ENCODE measurements around the gene SLC22A9. TPM values are rescaled to one million over a fixed set of nuclear protein-coding genes. Genes with fewer than 3 reads are reported as not detected.

The SLC22A9 gene
- total and polyA plus RNA-seq, 12 donors, result not detected

- Histone ChIP-seq H3K36me3 (no peaks in the 10 kb centered on the region), H3K4me3 (no peak overlapping the region), H3K9me3 (peaks cover 0 to 22% (median 0%) of the 10 kb centered on the region in 11 donors), H3K27ac (no peak overlapping the region), H3K27me3 (peaks cover 0 to 2% (median 0%) of the 10 kb centered on the region in 7 donors), H3K4me1 (no peaks in the 10 kb centered on the region)
- no peak for ATAC-seq
- intact Hi-C loops (cut with DNase I), result no loop called here
- WGBS, 2 donors, result 71 to 74% methylated on average over 4 of the region's 4 CpGs
- DNase-seq, result no peak
- no peak for TF ChIP-seq CTCF (IDR thresholded peaks at IDR 0.05)
These were observed 17.4 kb upstream of the SLC22A9 start for GRCh38 chr11:63352144-63352543.

GRCh38 chr11:63362196-63362793 lies 7.3 kb upstream of the SLC22A9 start:
- WGBS, 2 donors, result 74 to 81% methylated on average over 1 of the region's 1 CpG

GRCh38 chr11:63369971-63370588 lies 495 bp downstream of the SLC22A9 start:
- intact Hi-C loops (cut with DNase I), result no loop called here
- Histone ChIP-seq H3K27me3 (peaks cover 0 to 37% (median 10%) of the 10 kb centered on the region in 7 donors), H3K27ac (no peak overlapping the region), H3K36me3 (no peaks in the 10 kb centered on the region), H3K4me1 (no peaks in the 10 kb centered on the region), H3K4me3 (no peak overlapping the region), H3K9me3 (peaks cover 0 to 10% (median 0%) of the 10 kb centered on the region in 11 donors)
- WGBS, 2 donors, result 80 to 85% methylated on average over 7 of the region's 7 CpGs
- TF ChIP-seq CTCF (IDR thresholded peaks at IDR 0.05), result no peak
- ATAC-seq (no peak), DNase-seq (no peak)

More at GRCh38 chr11:63362196-63362793, 7.3 kb upstream of the SLC22A9 start:
- H3K9me3 ChIP-seq, result peaks cover 0 to 53% (median 3%) of the 10 kb centered on the region in 11 donors
- no peak overlapping the region for H3K27ac ChIP-seq
- H3K4me1 ChIP-seq, result no peaks in the 10 kb centered on the region
- no peak for DNase-seq
- no peaks in the 10 kb centered on the region for H3K36me3 ChIP-seq
- H3K4me3 ChIP-seq, result no peak overlapping the region
- intact Hi-C loops (cut with DNase I), result no loop called here
- ATAC-seq, result no peak
- no peak for TF ChIP-seq CTCF (IDR thresholded peaks at IDR 0.05)
- peaks cover 0 to 10% (median 0%) of the 10 kb centered on the region in 7 donors for H3K27me3 ChIP-seq

GRCh38 chr11:63371396-63371795 lies 1.8 kb downstream of the SLC22A9 start:
- H3K4me3 ChIP-seq, result no peak overlapping the region
- 71 to 79% methylated on average over 2 of the region's 2 CpGs for WGBS, 2 donors
- ATAC-seq (no peak), DNase-seq (no peak)
- H3K27me3 ChIP-seq, result peaks cover 0 to 37% (median 10%) of the 10 kb centered on the region in 7 donors
- H3K9me3 ChIP-seq, result peaks cover 0 to 10% (median 0%) of the 10 kb centered on the region in 11 donors
- H3K4me1 ChIP-seq, result no peaks in the 10 kb centered on the region
- no peaks in the 10 kb centered on the region for H3K36me3 ChIP-seq
- intact Hi-C loops (cut with DNase I), result no loop called here
- no peak overlapping the region for H3K27ac ChIP-seq
- no peak for TF ChIP-seq CTCF (IDR thresholded peaks at IDR 0.05)

All from heart right ventricle (tissue), 16 donors.